Measurements from ENCODE around the gene DNASE1L1. TPM values are rescaled to one million over a fixed set of nuclear protein-coding genes. Genes with fewer than 3 reads are reported as not detected.

Gene DNASE1L1
- total and polyA plus RNA-seq, 2 donors (not counting 1 experiment from before 2014, with no cell fraction given) = 24.6 to 49.2 TPM

DNA sequence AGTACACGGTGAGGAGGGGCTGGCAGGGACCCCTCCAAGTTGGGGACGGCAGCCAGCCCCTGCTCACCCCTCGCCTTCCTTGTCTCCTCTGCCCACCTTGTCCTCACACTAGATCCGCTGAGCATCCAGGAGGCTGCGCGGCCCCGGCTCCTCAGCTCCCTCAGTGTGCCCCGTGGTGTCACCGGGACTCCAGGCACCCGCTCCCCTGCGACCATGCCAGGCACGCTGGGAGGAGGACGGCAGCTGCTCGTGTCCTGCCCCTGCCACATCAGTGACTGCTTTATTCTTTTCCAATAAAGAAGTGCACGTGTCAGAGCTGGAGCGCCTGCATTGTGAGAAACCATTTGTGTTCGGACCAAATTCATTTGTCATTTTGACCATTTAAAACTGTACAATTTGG is 41.3 kb upstream of the DNASE1L1 start:
- no peak for ATAC-seq (ENCODE audit: low read depth)
- CTCF ChIA-PET = no interaction called here
- peaks cover 0 to 2% of the 10 kb centered on the region in 2 donors for H3K4me1 ChIP-seq (ENCODE audit: control insufficient read depth in 2 of 2, insufficient read depth in 2 of 2, low read length in 2 of 2)

GRCh38 chrX:154449618-154450017 is 40.6 kb upstream of the DNASE1L1 start:
- Histone ChIP-seq H3K79me2 (ENCODE audit: control insufficient read depth, insufficient read depth, low read length) (peaks cover 5% of the 10 kb centered on the region), H3K27ac (ENCODE audit: low read length in 2 of 2) (no peak overlapping the region), H3K9me3 (ENCODE audit: control extremely low read depth in 1 of 3, control insufficient read depth in 2 of 3, insufficient read depth in 1 of 3, low read length in 2 of 3) (no peaks in the 10 kb centered on the region), H3K36me3 (replicated peaks in 1 of 2; ENCODE audit: control extremely low read depth in 1 of 2, control insufficient read depth in 1 of 2, extremely low read depth in 1 of 2, insufficient read depth in 2 of 2, low read length in 1 of 2) (peaks cover 0 to 7% of the 10 kb centered on the region in 2 experiments), H3K9ac (ENCODE audit: low read length) (no peak overlapping the region), H3K4me3 (ENCODE audit: control extremely low read depth in 1 of 5, extremely low read depth in 1 of 5, insufficient read depth in 1 of 5, low read depth in 2 of 5, low read length in 4 of 5) (no peak overlapping the region), H3K4me2 (replicated peaks; ENCODE audit: low read depth, low read length, poor library complexity, severe bottlenecking) (no peak overlapping the region), H4K20me1 (ENCODE audit: control insufficient read depth, insufficient read depth, low read length, poor library complexity, severe bottlenecking) (no peaks in the 10 kb centered on the region), H3K4me1 (ENCODE audit: control insufficient read depth in 2 of 2, insufficient read depth in 2 of 2, low read length in 2 of 2) (peaks cover 5 to 9% of the 10 kb centered on the region in 2 donors), H2AFZ (ENCODE audit: insufficient read depth, low read depth, low read length, poor library complexity, severe bottlenecking) (no peak overlapping the region), H3K27me3 (replicated peaks in 1 of 4; ENCODE audit: control extremely low read depth in 1 of 4, control insufficient read depth in 3 of 4, insufficient read depth in 4 of 4, low read length in 3 of 4) (no peaks in the 10 kb centered on the region)
- DNase-seq (no peak), ATAC-seq (ENCODE audit: low read depth) (no peak)
- H3K27ac Mint-ChIP-seq = no peak overlapping the region
- ChIA-PET POLR2A (no interaction called here), CTCF (no interaction called here)
- H3K9me3 Mint-ChIP-seq (ENCODE audit: insufficient read depth) = no peaks in the 10 kb centered on the region
- WGBS (ENCODE audit: insufficient coverage) = 95% methylated on average over 4 of the region's 18 CpGs
- intact Hi-C loops (cut with micrococcal nuclease) = no loop called here
- TF ChIP-seq EZH2 (IDR thresholded peaks at IDR 0.05; ENCODE audit: borderline replicate concordance, insufficient read depth, low read depth, low read length, poor library complexity, severe bottlenecking) (no peak), CTCF (IDR thresholded peaks at IDR 0.05) (no peak)
- H3K27me3 Mint-ChIP-seq = no peaks in the 10 kb centered on the region
- H3K4me1 Mint-ChIP-seq = no peaks in the 10 kb centered on the region
- H3K4me3 Mint-ChIP-seq = no peak overlapping the region

More for the DNA sequence above, 41.3 kb upstream of the DNASE1L1 start:
- 100% methylated on average over 6 of the region's 17 CpGs for WGBS (ENCODE audit: insufficient coverage)
- TF ChIP-seq CTCF (IDR thresholded peaks at IDR 0.05) = no peak
- no peak for TF ChIP-seq EZH2 (IDR thresholded peaks at IDR 0.05; ENCODE audit: borderline replicate concordance, insufficient read depth, low read depth, low read length, poor library complexity, severe bottlenecking)
- POLR2A ChIA-PET = interaction anchor here (0.7 kb wide), 1 partner anchor 46 kb away, joined by 4 read pairs; no protein-coding TSS in a partner anchor
- no peaks in the 10 kb centered on the region for H3K79me2 ChIP-seq (ENCODE audit: control insufficient read depth, insufficient read depth, low read length)
- Mint-ChIP-seq H3K27ac (no peak overlapping the region), H3K4me1 (no peaks in the 10 kb centered on the region), H3K4me3 (no peak overlapping the region), H3K9me3 (ENCODE audit: insufficient read depth) (no peaks in the 10 kb centered on the region), H3K27me3 (no peaks in the 10 kb centered on the region)
- H4K20me1 ChIP-seq (ENCODE audit: control insufficient read depth, insufficient read depth, low read length, poor library complexity, severe bottlenecking) = no peaks in the 10 kb centered on the region
- H2AFZ ChIP-seq (ENCODE audit: insufficient read depth, low read depth, low read length, poor library complexity, severe bottlenecking) = no peak overlapping the region
- no peaks in the 10 kb centered on the region for H3K9me3 ChIP-seq (ENCODE audit: control extremely low read depth in 1 of 3, control insufficient read depth in 2 of 3, insufficient read depth in 1 of 3, low read length in 2 of 3)
- H3K27ac ChIP-seq (ENCODE audit: low read length in 2 of 2) = no peak overlapping the region
- DNase-seq = no peak
- H3K4me3 ChIP-seq (ENCODE audit: control extremely low read depth in 1 of 5, extremely low read depth in 1 of 5, insufficient read depth in 1 of 5, low read depth in 2 of 5, low read length in 4 of 5) = no peak overlapping the region
- intact Hi-C loops (cut with micrococcal nuclease) = no loop called here
- H3K9ac ChIP-seq (ENCODE audit: low read length) = no peak overlapping the region
- H3K36me3 ChIP-seq (replicated peaks in 1 of 2; ENCODE audit: control extremely low read depth in 1 of 2, control insufficient read depth in 1 of 2, extremely low read depth in 1 of 2, insufficient read depth in 2 of 2, low read length in 1 of 2) = peaks cover 0 to 6% of the 10 kb centered on the region in 2 experiments
- H3K27me3 ChIP-seq (replicated peaks in 1 of 4; ENCODE audit: control extremely low read depth in 1 of 4, control insufficient read depth in 3 of 4, insufficient read depth in 4 of 4, low read length in 3 of 4) = no peaks in the 10 kb centered on the region
- no peak overlapping the region for H3K4me2 ChIP-seq (replicated peaks; ENCODE audit: low read depth, low read length, poor library complexity, severe bottlenecking)

Data from B cell (primary cell).